HUDEP-2 (cell line): ENCODE measurements around the gene SPATS2.

Source experiments
- DNase-seq, 76 experiments: peaks; one replicate each; lab custom pipeline; 2025; ENCODE audit not compliant: unreplicated experiment in 76 of 76; lab: John Stamatoyannopoulos, UW

The SPATS2 gene

DNA sequence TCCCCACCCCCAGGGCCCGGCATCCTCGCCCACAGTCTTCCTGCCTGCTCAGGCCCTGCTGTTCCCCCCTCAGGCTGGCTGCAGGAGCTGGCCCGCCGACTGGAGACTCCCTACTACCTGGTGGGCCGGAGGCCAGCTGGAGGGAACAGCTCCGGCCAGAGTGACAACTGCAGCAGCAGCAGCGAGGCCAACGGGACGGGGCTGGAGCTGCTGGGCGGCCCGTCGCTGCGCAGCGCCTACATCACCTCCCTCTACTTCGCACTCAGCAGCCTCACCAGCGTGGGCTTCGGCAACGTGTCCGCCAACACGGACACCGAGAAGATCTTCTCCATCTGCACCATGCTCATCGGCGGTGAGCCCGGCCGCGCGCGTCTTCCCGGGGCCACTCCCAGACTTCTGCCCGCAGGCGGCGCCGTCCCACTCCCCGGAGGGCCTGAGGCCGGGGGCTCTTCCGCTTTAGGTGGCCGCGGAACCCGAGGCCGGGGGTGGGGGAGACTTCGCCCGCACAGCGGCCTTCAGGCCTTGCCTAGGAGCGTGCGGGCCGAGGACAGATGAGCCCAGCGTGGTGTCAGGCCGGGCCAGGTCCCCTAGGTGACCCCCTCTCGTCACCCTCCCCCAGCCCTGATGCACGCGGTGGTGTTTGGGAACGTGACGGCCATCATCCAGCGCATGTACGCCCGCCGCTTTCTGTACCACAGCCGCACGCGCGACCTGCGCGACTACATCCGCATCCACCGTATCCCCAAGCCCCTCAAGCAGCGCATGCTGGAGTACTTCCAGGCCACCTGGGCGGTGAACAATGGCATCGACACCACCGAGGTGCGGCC, 181.8 kb downstream of the SPATS2 start:
- DNase-seq = no peak

- DNase-seq = no peak
Observed at GRCh38 chr12:49549735-49550692, 182.8 kb downstream of the SPATS2 start.

- no peak for DNase-seq
Observed at GRCh38 chr12:49550693-49551252, 183.5 kb downstream of the SPATS2 start.

GRCh38 chr12:49552014-49552413, 184.8 kb downstream of the SPATS2 start:
- DNase-seq = no peak

DNA sequence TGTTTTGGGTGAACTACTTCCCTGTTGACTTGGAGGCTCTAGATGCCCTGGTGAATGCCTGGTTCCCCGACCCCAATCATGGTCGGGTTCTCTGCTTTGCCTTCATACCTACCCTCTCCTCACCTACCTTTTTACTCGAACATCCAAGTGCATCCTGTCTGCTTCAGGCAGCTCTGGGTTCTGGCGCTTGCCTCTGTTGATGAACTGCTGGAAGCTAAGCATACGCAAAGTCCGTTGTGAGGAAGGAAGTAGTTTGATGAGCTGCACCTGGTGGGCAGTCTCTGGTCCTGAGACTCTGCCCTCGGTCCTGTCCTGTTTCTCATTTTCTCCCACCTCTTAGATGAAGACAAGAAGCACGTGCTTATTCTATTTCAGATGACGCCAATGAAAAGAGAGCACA, 185.2 kb downstream of the SPATS2 start:
- DNase-seq = no peak

- no peak for DNase-seq
Observed at GRCh38 chr12:49552899-49553298, 185.6 kb downstream of the SPATS2 start.

- peak in 20 of 76 experiments; percentile 2 to 49 (median 32) for DNase-seq
Observed at GRCh38 chr12:49553512-49554088, 186.3 kb downstream of the SPATS2 start.

GRCh38 chr12:49554266-49554665, 187.0 kb downstream of the SPATS2 start:
- no peak for DNase-seq

- no peak for DNase-seq
Observed at GRCh38 chr12:49555631-49556390, 188.5 kb downstream of the SPATS2 start.

DNA sequence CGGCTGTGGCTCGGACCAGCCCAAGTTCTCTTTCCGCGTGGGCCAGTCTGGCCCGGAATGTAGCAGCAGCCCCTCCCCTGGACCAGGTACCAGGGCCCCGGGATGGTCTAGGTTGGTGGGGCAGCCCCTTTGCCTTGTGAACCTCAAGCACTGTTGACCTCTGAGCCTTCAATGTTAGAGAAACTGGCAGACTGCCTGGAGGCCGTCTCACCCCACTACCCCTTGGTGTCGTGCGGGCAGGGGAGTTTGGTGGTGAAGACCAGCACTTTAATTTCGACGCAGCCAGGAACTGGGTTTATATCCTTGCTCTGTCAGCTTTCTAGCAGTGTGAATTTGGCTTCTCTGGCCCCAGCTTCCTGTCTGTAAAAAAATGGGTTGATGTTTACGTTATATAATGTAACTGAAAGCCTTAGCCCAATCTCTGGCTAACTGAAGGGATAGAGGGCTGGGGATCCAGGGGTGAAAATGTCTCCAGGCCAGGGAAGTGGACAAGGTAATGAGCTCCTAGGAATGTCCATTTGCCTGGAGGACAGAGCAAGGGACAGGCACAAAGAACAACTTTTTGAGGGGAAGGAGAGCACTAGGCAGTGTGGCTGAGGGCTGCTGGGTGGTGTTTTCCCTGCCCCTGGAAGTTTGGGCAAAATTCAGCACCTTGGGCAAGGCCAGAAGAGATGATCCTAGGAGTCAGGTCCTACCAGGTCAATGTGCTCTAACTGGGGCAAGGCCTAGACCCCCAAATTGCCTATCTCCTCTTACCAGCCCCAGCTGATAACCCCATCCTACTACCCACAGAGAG, 189.3 kb downstream of the SPATS2 start:
- no peak for DNase-seq

DNA sequence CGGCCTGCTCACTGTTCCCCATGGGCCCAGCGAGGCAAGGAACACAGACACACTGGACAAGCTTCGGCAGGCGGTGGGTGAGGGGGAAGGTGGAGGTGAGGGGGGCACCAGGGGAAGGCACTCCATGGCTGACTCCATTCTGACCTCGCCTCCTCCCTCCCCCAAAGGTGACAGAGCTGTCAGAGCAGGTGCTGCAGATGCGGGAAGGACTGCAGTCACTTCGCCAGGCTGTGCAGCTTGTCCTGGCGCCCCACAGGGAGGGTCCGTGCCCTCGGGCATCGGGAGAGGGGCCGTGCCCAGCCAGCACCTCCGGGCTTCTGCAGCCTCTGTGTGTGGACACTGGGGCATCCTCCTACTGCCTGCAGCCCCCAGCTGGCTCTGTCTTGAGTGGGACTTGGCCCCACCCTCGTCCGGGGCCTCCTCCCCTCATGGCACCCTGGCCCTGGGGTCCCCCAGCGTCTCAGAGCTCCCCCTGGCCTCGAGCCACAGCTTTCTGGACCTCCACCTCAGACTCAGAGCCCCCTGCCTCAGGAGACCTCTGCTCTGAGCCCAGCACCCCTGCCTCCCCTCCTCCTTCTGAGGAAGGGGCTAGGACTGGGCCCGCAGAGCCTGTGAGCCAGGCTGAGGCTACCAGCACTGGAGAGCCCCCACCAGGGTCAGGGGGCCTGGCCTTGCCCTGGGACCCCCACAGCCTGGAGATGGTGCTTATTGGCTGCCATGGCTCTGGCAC, 190.1 kb downstream of the SPATS2 start:
- no peak for DNase-seq

DNA sequence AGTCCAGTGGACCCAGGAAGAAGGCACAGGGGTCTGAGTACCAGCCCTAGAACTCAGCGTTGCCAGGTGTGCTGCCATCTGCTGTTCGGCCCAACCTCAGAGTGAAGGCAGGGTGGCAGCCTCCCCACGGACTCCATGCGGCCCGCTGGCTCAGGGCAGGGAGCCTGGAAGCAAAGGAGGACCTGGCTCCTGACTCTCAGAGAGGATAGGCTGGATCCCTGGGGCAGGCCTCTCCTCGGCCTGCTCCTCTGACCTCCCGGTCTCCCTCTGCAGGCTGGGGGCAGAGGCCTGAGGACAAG, 190.6 kb downstream of the SPATS2 start:
- DNase-seq = no peak

DNA sequence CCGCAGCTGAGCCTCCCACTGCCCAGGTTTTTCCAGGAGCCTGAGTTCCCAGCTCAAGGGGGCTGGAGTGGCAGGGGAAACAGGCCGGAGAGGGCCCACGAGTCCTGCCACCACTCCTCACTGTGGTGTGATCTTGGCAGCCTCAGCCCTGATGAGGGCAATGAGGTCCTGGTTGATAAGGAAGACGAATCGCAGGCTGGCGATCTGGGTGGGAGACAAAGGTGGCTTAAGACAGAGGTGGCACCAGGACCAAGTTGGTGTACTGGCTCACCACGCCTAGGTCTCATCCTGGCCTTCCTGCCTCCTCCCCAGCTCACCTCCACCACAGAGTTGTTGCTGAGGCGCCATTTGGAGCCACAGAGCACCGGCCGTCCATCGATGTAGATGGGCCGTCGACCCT, 191.3 kb downstream of the SPATS2 start:
- peak in 1 of 76 experiments; percentile 14 for DNase-seq

DNA sequence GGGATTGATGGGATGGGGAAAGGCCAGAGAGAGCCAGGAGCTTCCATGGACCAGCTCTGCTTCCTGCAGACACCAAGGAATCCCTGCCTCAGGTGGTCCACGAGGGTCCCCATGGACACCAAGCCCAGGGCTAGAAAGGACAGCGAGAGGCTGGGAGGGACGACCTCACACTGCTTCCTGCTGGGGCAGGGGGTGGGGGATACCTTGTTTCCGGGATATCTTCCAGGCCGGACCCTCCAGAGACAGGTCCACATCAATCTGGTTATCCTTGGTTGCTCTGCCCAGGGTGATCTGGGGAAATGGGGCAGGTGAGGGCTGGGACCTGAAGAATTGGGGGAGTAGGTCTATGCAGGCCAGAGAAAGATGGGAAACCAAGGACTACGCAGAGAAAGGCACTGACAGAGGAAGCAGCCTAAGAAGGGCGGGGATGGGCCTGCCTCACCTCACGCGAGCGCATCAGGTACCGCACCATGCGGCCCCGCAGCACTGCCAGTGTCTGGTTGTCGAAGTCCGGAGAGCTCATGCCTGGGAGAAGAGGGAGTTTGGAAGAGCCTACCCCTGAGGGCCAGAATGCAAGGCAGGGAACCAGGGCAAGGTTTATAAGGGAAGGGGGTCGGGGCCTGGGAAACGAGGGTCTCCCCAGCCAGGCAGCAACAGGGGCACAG, 191.9 kb downstream of the SPATS2 start:
- no peak for DNase-seq

- DNase-seq = no peak
Observed at GRCh38 chr12:49560695-49561094, 193.4 kb downstream of the SPATS2 start.

DNA sequence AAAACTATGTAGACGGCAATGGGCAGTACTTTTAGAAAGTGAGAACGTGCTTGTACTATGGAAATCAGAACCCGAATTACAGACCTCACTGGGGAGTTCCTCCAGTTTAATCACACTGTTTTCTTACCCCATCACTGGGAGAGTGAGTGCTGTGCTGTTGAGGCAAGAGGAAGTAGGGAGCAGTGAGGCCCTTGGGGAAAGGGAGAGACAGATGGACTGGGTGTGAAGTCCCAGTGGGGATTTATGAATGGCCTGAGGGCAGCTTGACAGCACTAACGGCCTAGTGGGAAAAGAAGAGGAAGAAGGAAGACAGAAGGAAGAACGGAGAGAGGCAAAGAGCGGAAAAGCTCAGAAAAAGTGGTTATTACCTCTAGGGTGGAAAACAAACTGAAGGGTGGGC, 195.0 kb downstream of the SPATS2 start:
- no peak for DNase-seq

GRCh38 chr12:49562831-49563230, 195.6 kb downstream of the SPATS2 start:
- DNase-seq = no peak

DNA sequence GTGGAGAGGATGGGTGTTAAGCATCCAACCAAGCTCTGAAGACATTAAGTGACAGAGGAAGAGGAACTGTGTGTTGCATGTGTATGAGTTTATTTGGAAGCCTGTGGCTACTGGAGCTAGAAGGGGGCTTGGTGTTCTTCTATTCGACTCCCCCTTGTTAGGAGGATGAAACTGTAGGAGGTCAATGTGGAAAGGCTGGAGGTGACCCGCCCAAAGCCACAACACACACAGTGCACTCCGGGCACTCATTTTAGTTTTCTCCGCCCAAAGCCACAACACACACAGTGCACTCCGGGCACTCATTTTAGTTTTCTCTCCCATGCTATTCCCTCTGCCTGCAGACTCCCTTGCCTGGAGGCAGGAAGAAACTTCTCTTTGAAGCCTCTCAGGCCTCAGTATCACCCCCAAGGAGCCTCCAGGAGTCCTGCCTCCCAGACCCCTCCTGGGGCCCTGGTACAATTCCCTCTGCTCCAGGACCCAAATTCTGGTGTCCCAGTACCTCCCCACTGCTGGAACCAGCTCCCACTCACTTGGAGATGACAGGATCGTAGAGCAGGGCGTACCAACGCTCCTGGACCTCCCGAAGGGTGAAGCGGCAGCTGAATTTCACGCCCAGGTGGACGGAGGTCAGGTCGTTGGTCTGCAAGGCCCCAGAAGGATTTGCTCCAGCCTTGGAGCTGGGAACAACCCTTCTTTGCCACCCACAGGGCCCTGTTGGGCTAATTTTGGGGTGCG, 196.9 kb downstream of the SPATS2 start:
- DNase-seq = no peak
